ENCODE results near the gene SPRR1B.

SPRR1B gene

DNA sequence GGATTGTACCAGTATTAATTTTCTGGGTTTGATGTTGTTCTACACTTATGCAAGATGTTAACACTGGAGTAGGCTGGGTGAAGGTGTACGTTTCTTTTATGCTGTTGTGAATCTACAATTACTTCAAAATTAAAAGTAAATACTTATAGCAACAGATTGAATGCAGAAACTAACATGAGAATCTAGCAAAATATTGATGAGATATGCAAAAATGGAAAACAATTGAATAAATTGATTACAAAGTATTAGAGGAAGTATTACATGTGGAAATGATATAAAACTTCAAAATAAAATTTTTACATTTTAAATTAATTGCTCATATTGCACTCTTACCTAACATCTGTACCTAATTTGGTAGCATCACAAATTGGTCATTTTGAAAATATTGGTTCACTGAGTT, 35.2 kb upstream of the SPRR1B start:
- no peak for DNase-seq (ENCODE audit: extremely low spot score)
- ChIA-PET CTCF (no interaction called here), POLR2A (no interaction called here)
- TF ChIP-seq, protein P1, sequence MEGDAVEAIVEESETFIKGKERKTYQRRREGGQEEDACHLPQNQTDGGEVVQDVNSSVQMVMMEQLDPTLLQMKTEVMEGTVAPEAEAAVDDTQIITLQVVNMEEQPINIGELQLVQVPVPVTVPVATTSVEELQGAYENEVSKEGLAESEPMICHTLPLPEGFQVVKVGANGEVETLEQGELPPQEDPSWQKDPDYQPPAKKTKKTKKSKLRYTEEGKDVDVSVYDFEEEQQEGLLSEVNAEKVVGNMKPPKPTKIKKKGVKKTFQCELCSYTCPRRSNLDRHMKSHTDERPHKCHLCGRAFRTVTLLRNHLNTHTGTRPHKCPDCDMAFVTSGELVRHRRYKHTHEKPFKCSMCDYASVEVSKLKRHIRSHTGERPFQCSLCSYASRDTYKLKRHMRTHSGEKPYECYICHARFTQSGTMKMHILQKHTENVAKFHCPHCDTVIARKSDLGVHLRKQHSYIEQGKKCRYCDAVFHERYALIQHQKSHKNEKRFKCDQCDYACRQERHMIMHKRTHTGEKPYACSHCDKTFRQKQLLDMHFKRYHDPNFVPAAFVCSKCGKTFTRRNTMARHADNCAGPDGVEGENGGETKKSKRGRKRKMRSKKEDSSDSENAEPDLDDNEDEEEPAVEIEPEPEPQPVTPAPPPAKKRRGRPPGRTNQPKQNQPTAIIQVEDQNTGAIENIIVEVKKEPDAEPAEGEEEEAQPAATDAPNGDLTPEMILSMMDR (IDR thresholded peaks at IDR 0.05; ENCODE audit: control extremely low read depth, extremely low read depth, low read depth, missing control alignments): no peak

DNA sequence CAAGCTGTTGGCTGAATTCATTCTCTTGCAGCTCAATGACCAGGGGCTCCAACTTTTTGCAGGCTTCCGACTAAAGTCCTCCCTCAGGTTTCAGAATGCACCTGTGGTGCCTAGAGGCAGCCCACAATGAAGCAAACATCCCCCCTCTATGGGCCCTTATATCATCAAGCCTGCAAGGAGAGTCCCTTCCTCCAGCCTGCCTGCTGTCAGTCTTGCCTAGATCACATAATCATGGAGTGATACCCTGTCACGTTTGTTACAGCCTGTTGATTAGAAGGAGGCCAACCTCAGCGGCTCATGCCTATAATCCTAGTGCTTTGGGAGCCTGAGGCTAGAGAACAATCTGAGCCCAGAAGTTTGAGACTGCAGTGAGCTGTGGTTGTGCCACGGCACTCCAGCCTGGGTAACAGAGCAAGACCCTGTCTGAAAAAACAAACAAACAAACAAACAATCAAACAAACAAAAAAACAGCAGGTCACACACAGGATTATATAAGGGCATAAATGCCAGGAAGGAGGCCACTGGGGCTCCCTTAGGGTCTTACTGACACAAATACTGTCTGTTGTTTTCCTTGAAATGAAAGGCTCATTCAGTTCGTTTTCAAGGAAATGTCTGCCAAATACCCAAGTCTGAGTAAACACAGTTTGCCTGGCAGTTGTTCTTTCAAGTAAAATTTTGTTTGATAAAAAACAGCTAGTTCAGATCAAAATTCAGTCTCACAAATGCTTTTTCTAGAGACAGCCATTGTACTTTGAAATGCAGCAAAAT, 34.2 kb upstream of the SPRR1B start:
- DNase-seq (ENCODE audit: extremely low spot score): no peak
- TF ChIP-seq, protein P1 (IDR thresholded peaks at IDR 0.05; ENCODE audit: control extremely low read depth, extremely low read depth, low read depth, missing control alignments): no peak

DNA sequence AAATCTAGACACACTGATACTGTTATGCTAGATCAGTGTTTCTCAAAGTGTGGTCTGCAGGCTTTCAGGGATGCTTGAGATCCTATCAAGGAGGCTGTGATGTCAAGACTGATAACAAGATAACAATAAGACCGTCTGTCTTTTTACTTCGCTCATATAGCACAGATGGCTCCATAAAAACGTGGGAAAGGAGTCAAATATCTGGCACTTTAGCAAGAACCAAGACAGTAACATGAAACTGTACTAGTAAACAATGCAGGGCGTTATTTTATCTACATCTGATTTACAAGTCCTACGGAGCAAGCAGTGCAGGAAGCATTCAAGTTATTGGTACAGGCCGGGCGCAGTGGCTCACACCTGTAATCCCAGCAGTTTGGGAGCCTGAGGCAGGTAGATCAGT, 33.1 kb upstream of the SPRR1B start:
- TF ChIP-seq, protein P1 (IDR thresholded peaks at IDR 0.05; ENCODE audit: control extremely low read depth, extremely low read depth, low read depth, missing control alignments): no peak
- CTCF ChIA-PET: no interaction called here
- no peak for DNase-seq (ENCODE audit: extremely low spot score)
- POLR2A ChIA-PET: no interaction called here

More for the DNA sequence above, 34.2 kb upstream of the SPRR1B start:
- CTCF ChIA-PET: no interaction called here
- POLR2A ChIA-PET: no interaction called here

DNA sequence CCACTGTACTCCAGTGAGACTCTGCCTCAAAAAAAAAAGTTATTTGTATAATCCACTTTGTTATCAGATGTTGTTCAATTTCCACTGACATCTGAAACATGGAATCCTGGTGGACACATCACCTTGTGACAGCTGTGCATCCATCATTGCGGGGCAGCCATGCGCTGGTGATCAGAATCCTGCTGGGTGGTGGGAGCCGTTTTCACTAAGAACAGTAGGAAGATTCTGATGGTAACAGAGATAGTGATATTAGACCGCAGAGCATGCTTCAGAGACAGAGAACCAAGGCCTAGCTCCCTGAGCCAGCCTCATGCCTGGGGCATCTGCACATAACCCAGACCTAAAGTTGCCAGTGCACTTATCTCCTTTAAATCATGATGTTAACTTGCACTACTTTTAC, 32.5 kb upstream of the SPRR1B start:
- ChIA-PET CTCF (interaction anchor here (1.3 kb wide), 1 partner anchor 33 kb away, joined by 3 read pairs; no protein-coding TSS in a partner anchor), POLR2A (no interaction called here)
- no peak for DNase-seq (ENCODE audit: extremely low spot score)
- TF ChIP-seq, protein P1 (IDR thresholded peaks at IDR 0.05; ENCODE audit: control extremely low read depth, extremely low read depth, low read depth, missing control alignments): no peak

DNA sequence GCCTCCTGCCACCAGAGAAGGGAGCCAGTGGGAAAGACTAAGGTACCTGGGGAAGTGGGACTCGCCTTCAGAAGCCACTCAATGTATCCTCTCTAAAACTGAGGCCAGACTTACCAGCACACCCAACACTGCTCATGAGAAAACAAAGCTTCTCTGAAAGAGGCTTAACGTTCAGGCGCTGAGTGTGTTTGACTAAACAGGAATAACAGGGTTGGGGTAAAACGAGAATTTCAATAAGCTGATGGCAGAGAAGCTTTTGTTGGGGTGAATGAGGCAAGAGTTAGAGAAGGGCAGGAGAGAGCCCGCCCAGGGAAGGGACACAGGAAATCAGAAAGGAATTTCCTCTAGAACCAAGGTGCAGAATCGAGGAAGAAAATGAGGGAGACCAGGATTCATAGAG, 31.2 kb upstream of the SPRR1B start:
- CTCF ChIA-PET: interaction anchor here (1.1 to 1.5 kb wide), 4 partner anchors 9 to 34 kb away, joined by 3 to 4 read pairs (median 4); partner anchors contain the start of gene SPRR1A
- TF ChIP-seq, protein P1 (IDR thresholded peaks at IDR 0.05; ENCODE audit: control extremely low read depth, extremely low read depth, low read depth, missing control alignments): no peak
- POLR2A ChIA-PET: no interaction called here

DNA sequence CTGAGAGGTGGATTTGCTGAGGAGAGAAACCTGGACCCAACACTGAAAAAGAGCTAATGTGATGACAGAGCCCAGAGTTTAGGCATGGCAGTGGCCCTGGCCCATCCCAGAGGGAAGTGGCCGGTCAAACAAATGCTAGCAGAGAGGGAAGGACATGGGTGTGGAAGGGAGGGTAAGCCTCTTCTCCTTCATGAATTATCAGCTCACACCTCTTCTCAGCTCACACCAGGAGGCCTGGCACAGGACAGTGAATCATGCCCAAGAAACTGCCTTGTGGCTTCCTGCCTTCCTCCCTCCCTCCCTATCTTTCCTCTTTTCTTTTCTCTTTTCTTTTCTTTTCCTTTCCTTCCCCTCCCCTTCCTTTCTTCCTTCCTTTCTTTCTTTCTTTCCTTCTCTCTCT, 30.7 kb upstream of the SPRR1B start:
- no peak for DNase-seq (ENCODE audit: extremely low spot score)
- TF ChIP-seq, protein P1 (IDR thresholded peaks at IDR 0.05; ENCODE audit: control extremely low read depth, extremely low read depth, low read depth, missing control alignments): no peak
- POLR2A ChIA-PET: no interaction called here
- CTCF ChIA-PET: interaction anchor here (1.1 to 1.5 kb wide), 3 partner anchors 9 to 20 kb away, joined by 3 to 4 read pairs (median 4); partner anchors contain the start of gene SPRR1A

More for the DNA sequence above, 31.2 kb upstream of the SPRR1B start:
- no peak for DNase-seq (ENCODE audit: extremely low spot score)

Data from GM10248 (cell line).